ENCODE data around the gene HAT1.
"Not testable (repeated sequence)": the region's sequence is repeated elsewhere in the genome, so short reads cannot be mapped to it uniquely, and the experiment has no call there.

HAT1 gene, protein sequence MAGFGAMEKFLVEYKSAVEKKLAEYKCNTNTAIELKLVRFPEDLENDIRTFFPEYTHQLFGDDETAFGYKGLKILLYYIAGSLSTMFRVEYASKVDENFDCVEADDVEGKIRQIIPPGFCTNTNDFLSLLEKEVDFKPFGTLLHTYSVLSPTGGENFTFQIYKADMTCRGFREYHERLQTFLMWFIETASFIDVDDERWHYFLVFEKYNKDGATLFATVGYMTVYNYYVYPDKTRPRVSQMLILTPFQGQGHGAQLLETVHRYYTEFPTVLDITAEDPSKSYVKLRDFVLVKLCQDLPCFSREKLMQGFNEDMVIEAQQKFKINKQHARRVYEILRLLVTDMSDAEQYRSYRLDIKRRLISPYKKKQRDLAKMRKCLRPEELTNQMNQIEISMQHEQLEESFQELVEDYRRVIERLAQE

DNA sequence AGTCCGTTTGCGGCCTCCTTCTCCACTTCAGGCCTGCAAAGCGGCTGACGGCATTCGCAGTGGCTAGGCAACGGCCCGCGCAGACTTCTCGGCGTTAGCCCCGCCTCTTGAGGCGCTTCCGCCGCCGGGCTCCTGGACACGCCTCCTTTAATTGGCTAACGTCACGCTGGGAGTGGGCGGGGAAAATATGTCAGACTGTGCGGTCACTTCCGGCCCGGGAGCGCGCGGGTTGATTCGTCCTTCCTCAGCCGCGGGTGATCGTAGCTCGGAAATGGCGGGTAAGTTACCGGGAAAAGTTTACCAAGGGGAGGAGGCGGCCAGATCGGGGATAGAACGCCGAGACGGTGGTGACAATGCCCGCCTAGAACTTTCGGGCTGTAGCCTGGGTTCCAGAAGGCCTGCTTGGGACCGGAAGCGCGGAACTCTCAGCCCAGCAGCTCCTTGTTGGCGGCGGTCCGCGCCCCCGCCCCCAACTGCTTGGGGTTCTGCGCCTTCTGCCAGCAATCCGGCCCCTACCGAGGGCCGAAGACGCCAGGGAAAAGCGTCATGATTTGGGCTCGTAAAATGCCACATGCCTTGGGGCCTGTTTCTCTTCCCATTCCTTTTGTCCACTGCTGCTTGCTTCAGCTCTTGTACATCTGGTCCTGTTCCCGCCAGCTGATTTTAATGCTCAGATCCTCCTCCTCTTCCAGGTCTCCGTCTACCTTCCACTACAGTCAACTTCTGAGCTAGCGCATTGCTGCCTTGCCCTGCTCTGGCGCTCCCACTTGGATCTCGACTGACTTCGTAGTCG, at the start of gene HAT1:
HAT1 (plus strand) TSS at position 232 of the 793 bp plus-strand sequence; CDS start at position 272, 40 bp downstream.
- peak; percentile 85 for DNase-seq (ENCODE audit: low read depth)

- no peak for DNase-seq (ENCODE audit: low read depth)
Observed at GRCh38 chr2:171874517-171874916, 47.7 kb upstream of the HAT1 start.

GRCh38 chr2:171874963-171875362, 47.3 kb upstream of the HAT1 start:
- no peak for DNase-seq (ENCODE audit: low read depth)

DNA sequence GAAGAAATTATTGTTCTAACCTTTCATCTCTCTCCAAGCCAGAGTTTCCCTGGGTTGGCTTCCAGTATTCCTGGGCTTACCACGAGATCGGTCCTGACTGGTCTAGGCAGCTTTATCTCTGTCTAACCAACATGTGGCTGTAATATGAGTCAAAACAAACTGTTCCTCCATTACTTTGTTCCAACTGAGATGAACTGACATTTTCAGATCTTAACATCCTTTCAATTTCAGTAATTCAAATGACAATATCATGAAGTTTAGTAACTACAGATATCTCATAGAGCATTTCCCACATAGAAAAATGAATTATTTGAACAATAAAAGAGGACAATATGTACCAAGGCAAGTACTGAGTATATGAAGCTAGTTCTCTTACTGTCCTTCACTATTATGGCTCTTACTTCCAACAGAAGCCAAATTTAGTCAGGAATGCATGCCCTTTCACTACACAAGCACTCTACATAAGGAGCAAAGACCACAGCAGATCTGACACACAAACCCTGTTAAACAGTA, 43.7 kb upstream of the HAT1 start:
- no peak for DNase-seq (ENCODE audit: low read depth)

DNA sequence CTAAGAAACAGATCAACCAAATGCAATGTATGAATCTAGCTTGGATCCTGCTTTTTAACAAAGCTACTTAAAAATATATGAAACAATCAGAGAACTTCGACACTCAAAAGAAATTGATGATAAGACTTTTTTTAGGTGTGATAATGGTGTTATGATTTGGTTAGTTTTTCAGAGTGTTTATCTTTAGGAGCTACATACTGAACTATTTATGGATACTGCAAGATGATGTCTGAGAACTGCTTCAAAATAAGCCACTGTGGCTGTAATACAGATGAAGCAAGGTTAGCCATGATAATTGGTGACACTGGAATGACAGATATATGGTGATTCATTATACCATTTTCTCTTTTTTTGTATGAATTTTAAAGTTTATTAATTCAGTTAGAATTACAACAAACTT, 42.4 kb upstream of the HAT1 start:
- DNase-seq (ENCODE audit: low read depth): no peak

DNA sequence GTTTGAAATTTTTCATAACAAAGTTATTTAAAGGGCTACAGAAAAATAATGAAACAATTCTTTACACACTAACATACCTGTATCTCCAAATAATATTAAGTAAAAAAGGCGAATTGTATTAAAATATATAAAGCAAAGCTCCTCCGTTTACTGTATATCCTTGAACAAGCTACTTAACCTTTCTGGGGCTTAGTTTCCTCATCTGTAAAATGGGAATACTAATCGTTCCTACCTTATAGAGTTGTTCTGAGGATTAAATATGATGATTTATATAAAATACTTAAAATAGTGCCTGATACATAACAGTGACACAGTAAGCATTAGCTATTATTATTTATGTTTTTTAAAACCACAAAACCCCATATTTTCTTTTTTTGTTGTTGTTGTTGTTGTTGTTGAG, 41.5 kb upstream of the HAT1 start:
- DNase-seq (ENCODE audit: low read depth): no peak

- DNase-seq (ENCODE audit: low read depth): no peak
Observed at GRCh38 chr2:171882089-171882769, 40.0 kb upstream of the HAT1 start.

DNA sequence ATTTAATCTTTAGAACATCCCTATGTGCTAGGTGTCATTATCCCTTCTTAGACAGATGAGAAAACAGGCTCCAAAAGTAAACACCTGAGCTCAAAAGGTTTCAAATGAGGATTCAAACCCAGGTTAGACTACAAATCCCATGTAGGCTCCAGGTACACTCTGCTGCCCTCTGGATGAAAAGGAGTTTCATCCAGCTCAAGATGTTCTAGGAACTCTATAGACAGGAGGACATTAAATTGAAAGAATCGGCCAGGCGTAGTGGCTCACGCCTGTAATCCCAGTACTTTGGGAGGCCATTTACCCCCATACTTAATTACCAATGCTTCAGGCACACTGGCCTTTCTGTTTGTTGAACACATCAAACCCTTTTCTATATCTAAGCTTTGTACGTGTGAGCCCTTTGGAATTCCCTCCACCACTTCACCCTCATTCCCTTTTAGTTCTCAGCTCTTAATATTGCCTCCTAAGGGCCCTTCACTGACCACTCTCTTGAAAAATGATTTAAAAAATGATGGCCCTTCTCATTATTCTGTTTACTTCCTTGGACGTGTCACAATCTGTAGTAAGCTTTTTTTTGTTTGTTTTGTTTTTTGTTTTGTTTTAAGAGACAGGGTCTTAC, 38.9 kb upstream of the HAT1 start:
- no peak for DNase-seq (ENCODE audit: low read depth)

GRCh38 chr2:171889333-171889732, 32.9 kb upstream of the HAT1 start:
- no peak for DNase-seq (ENCODE audit: low read depth)

DNA sequence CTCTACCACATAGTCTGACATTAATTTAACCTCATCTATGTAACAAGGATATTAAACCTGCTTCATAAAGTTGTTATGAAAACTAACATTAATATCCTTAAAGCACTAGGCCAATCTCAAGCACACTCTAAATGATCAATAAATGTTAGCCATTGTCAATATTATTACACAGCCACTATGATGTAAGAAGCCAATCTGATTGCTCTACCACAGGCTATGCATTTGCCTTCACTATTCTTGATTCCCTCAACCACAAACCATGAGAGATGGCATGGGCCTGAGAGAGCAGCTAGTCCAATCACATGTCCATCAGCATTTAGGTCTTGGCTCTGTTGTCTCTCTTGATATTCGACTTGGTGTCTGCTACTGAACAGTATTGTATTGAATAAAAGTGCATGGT, 32.5 kb upstream of the HAT1 start:
- no peak for DNase-seq (ENCODE audit: low read depth)

GRCh38 chr2:171893196-171893823, 29.0 kb upstream of the HAT1 start:
- DNase-seq (ENCODE audit: low read depth): no peak

DNA sequence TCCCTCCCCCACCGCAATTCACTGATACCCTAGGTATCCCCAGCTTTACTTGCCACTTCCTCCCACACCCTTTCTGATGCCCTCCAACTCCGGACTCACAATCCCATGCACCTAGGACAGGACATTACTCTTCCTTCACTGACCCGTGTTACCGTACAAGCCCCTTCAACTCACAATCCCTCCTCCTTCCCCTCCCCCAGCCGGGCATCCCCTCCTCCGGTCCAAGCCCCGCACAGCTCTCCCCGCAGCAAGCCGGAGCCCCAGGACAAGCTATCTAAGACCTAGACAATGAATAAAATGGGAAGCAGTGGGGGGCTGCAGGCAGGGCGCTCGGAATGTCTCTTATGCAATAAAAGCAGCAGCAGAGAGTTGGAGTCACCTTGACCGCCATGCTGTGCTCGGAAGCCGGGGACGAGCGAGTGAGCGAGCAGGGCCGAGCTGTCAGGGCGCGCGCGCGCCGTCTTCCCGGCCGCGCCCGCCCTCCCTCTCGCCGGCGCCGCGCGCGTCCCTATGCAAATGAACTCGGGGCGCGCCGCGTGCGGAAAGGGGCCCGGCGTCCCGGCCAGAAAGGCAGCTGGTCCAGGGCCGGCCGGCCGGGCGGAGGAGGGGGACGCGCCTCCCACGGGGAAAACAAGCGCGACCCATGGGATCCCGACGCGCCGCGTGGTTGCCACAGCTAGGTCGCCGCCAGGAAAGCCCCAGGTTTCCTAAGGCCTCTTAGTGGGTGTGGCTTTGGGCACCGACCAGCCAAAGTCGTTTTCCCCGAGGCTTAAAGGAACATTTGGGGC, 28.2 kb upstream of the HAT1 start, which contains the start of gene SLC25A12:
SLC25A12 (minus strand) TSS at position 421 of the 788 bp plus-strand sequence; CDS start at position 391, 30 bp downstream.
- DNase-seq (ENCODE audit: low read depth): peak; percentile 17

DNA sequence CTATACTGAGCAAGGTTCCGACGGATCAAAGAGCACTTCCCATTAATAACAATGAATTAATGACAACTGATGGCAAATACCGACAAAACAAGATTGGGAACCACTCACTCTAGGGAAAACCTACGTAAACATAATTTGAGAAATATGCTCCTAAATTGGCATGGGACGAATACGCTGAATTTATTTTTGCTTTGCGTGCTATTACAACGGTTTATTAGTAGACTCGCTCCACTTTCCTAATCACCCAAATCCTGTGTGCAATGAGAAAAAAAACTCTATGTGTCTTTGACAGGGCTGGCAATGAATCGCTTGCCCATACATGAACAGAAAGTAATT, 27.7 kb upstream of the HAT1 start:
- DNase-seq (ENCODE audit: low read depth): no peak

- DNase-seq (ENCODE audit: low read depth): no peak
Observed at GRCh38 chr2:171895786-171896185, 26.5 kb upstream of the HAT1 start.

- not testable (repeated sequence) for DNase-seq (ENCODE audit: low read depth)
Observed at GRCh38 chr2:171899623-171900282, 22.5 kb upstream of the HAT1 start.

DNA sequence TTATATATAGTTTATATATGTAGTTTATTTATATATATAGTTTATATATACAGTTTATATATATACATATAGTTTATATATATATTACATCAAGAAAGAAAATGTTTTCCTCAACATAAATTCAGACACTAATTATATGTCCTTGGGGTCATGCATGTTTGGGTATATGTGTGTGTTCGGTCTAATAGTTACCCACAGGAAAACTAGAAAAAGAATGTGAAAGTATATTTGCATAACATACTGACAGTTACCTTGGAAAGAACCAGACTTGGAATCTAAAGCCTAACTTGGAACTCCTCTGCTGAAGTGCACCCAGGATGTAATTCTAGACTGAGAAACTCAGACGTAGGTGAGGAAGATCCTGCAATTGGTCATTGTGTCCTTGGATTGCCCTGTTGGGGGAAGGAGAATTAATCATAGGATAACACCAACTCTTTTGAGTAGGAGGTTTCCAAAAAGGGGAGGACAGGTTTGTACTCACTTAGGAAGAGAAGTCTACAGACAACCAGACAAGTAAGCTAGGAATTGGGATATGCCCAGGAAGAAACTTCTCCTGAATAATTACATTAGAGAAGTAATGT, 19.3 kb upstream of the HAT1 start:
- DNase-seq (ENCODE audit: low read depth): no peak

DNA sequence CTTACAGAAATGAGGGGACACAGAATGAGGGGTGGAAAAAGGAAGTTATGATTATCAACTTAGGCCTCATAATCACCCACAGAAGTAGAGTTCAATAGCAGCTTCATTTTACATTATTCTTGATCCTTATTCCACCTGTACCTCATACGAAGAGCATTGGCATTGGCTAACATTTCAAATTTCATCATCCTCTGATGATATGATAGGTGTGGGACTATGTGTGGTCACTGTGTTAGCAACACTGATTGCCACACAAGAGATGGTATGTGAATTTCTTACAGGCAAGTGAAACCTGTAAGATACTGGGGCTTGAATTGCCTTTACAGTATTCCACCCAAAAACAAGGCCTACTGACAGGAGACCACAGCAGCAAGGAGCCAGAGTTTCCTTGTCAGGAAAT, 14.0 kb upstream of the HAT1 start:
- no peak for DNase-seq (ENCODE audit: low read depth)

DNA sequence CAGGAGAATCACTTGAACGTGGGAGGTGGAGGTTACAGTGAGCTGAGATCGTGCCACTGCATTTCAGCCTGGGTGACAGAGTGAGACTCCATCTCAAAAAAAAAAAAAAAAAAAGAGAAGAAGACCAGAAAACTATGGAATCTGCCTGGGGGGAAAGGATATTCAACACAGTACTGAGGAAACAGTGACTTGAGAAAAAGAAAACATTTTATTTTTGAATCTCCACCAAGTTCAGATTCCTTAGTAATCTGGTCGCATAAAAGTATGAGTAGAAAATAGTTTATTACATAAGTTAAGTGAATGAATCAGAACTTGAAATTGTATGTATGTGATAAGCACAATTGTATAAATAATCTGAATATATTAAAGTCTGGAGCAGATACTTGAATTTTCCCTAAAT, 13.0 kb upstream of the HAT1 start:
- DNase-seq (ENCODE audit: low read depth): no peak

DNA sequence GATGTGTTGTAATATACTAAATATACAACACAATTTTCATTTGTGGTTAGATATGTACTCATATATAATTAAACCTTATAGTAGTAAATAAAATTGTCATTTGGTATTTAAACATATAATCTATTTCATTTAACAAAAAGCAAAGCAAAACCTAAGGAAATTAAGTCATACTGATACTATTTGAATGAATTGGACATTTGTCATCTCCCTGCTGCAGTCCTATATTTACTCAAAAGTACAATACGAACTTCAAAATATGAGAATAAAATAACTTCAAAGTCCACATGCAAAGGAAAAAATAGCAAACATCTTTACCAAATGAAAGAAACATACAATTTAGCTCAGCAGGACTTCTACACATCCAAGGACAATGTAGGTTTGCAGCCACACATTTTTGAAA, 11.8 kb upstream of the HAT1 start:
- DNase-seq (ENCODE audit: low read depth): no peak

DNA sequence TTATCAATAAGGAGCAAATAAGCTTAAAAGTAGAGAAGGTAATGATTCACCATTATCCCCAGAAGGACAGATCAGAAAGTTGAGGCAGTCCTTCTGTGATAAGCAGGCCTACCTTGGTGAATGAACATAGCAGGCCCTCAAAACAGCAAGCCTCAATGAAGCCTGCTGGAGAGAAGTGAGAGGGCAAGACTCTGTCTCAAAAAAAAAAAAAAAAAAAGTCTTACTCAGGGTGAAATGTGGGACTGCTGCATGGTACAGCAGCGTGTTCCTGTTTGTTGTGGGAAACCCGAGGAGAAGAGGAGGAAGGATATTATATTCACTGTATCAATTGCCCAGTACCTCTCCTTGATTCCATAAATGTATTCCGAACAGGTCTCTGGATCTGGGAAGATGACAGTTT, 8.7 kb upstream of the HAT1 start:
- DNase-seq (ENCODE audit: low read depth): no peak
